Measurements from ENCODE around the gene LRCH1.

GRCh38 chr13:46685006-46685730, 132.2 kb downstream of the LRCH1 start:
- TF ChIP-seq POLR2A (IDR thresholded peaks at IDR 0.05; ENCODE audit: low read depth) (no peak), CTCF (IDR thresholded peaks at IDR 0.05) (no peak)

Measured in esophagus muscularis mucosa (tissue), 3 donors.